Chondrocyte (in vitro differentiated cells): ENCODE measurements around the gene MRPL23. TPM values are rescaled to one million over a fixed set of nuclear protein-coding genes. Genes with fewer than 3 reads are reported as not detected.

Experiments
- DNase-seq: peaks from one replicate; pipeline ENCODE4 v3.0.0; 2021; ENCODE audit warnings: mixed read lengths, low spot score
- H3K27ac Mint-ChIP-seq: one replicate; pipeline ENCODE4 v1.8.0; 2021; ENCODE audit warnings: mild to moderate bottlenecking, moderate library complexity, mixed read lengths; ENCODE audit not compliant: unreplicated experiment
- H3K27me3 Mint-ChIP-seq: 2 replicates; pipeline ENCODE4 v1.8.0; 2021; ENCODE audit warnings: low read depth, mixed read lengths
- H3K36me3 Mint-ChIP-seq: 2 replicates; pipeline ENCODE4 v1.8.0; 2021; ENCODE audit warnings: low read depth, mixed read lengths
- H3K4me1 Mint-ChIP-seq: 2 replicates; pipeline ENCODE4 v1.8.0; 2021; ENCODE audit warnings: low read depth, mild to moderate bottlenecking, mixed read lengths
- H3K4me3 Mint-ChIP-seq: one replicate; pipeline ENCODE4 v1.8.0; 2021; ENCODE audit warnings: mild to moderate bottlenecking, moderate library complexity, mixed read lengths; ENCODE audit not compliant: unreplicated experiment
- H3K9me3 Mint-ChIP-seq: 2 replicates; pipeline ENCODE4 v1.8.0; 2021; ENCODE audit warnings: low read depth, mixed read lengths
- total RNA-seq: library from RNA; stranded (reverse); gene quantifications from 3 replicates; pipeline ENCODE4 v1.2.1, GENCODE V29; 2021
- TF ChIP-seq, protein P1 (sequence below): fragments of 200-600 bp; sonication (generic); IDR thresholded peaks from 2 replicates; pipeline ENCODE4 v1.5.0; 2021; ENCODE audit warnings: antibody characterized with exemption, mild to moderate bottlenecking, moderate library complexity

MRPL23 gene
- total RNA-seq, 1 donor from 2014 or later = 22.8 TPM

DNA sequence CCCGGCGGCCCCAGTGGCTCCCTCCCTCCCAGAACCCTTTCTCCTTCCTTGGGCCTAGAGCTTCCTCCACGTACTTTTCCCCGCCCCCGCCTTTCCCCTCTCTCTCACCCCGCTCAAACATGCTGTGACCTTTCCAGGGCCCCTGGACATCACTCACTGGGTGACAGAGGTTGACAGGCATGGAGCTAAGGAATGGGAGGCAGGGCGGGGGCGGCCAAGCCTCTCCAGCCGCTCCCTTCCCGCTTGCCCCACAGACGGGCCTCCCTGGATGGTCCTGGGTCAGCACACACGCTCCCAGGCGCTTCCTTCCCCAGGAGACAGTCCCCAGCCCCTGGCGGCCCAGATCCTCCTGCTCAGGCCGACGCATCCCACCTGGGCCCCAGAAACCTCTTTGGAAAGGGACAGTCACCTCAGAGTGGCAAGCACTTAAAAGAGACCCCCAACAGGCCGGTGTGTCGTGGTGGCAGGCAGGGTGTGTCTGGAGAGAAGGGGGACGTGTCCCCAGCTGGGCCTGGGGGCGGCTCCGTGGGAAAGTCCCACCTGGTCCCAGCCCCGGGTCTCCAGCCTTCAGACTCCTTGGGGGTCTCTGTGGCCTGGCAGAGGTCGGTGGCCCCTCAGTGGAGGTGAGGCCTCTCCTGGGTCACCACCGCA, 41.7 kb downstream of the MRPL23 start:
- no peaks in the 10 kb centered on the region for H3K9me3 Mint-ChIP-seq
- H3K27ac Mint-ChIP-seq = no peak overlapping the region
- no peak overlapping the region for H3K4me3 Mint-ChIP-seq
- DNase-seq = peak; percentile 20
- TF ChIP-seq, protein P1, sequence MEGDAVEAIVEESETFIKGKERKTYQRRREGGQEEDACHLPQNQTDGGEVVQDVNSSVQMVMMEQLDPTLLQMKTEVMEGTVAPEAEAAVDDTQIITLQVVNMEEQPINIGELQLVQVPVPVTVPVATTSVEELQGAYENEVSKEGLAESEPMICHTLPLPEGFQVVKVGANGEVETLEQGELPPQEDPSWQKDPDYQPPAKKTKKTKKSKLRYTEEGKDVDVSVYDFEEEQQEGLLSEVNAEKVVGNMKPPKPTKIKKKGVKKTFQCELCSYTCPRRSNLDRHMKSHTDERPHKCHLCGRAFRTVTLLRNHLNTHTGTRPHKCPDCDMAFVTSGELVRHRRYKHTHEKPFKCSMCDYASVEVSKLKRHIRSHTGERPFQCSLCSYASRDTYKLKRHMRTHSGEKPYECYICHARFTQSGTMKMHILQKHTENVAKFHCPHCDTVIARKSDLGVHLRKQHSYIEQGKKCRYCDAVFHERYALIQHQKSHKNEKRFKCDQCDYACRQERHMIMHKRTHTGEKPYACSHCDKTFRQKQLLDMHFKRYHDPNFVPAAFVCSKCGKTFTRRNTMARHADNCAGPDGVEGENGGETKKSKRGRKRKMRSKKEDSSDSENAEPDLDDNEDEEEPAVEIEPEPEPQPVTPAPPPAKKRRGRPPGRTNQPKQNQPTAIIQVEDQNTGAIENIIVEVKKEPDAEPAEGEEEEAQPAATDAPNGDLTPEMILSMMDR = no peak
- no peaks in the 10 kb centered on the region for H3K4me1 Mint-ChIP-seq
- no peaks in the 10 kb centered on the region for H3K36me3 Mint-ChIP-seq
- no peaks in the 10 kb centered on the region for H3K27me3 Mint-ChIP-seq

DNA sequence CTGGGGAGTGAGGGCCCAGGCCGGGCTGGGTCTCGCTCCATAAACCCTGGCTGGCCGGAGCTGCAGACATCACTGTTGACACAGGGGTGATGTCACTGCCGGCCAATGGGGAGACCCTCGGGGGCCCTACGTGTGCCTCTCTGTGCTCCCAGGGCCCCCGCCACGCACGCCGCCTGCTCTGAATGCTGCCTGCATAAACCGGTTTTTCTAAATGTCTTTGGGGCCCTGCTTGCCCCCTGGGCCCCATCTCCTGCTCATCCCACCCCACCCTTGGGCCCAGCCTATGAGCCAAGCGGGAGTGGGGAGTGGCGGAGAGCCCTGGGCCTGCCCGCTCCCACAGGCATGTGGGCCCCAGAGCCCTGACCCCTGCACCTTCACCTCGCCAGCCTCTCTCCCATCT, 42.8 kb downstream of the MRPL23 start:
- TF ChIP-seq, protein P1 = no peak
- H3K9me3 Mint-ChIP-seq = no peaks in the 10 kb centered on the region
- no peaks in the 10 kb centered on the region for H3K27me3 Mint-ChIP-seq
- no peaks in the 10 kb centered on the region for H3K36me3 Mint-ChIP-seq
- H3K4me1 Mint-ChIP-seq = no peaks in the 10 kb centered on the region
- no peak overlapping the region for H3K27ac Mint-ChIP-seq
- no peak for DNase-seq
- H3K4me3 Mint-ChIP-seq = no peak overlapping the region

- H3K4me3 Mint-ChIP-seq = no peak overlapping the region
- TF ChIP-seq, protein P1 = no peak
- no peak overlapping the region for H3K27ac Mint-ChIP-seq
- DNase-seq = no peak
- no peaks in the 10 kb centered on the region for H3K27me3 Mint-ChIP-seq
- H3K4me1 Mint-ChIP-seq = no peaks in the 10 kb centered on the region
- no peaks in the 10 kb centered on the region for H3K36me3 Mint-ChIP-seq
- H3K9me3 Mint-ChIP-seq = no peaks in the 10 kb centered on the region
Measured at GRCh38 chr11:1990872-1991578, 43.9 kb downstream of the MRPL23 start.

DNA sequence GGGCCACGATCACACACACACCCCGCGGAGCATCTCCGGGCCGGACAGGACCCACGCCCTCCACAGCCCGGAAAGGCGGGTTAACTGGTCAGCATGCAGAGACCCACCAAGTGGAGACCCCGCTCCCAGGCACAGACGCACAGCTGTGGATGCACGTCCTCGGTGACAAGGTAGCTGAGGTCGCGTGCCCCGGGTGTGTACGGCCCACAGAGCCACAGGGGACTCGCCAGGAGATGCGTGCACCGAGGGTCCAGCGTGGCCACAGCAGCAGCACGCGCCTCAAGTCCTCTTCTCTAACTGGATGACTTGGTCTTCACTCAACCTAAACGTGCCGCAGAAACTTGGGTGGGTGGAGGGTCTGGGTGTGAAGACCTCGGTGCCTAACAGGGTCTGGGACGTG, 45.0 kb downstream of the MRPL23 start:
- H3K4me3 Mint-ChIP-seq = no peak overlapping the region
- no peaks in the 10 kb centered on the region for H3K36me3 Mint-ChIP-seq
- H3K27me3 Mint-ChIP-seq = no peaks in the 10 kb centered on the region
- no peak overlapping the region for H3K27ac Mint-ChIP-seq
- no peaks in the 10 kb centered on the region for H3K9me3 Mint-ChIP-seq
- no peak for DNase-seq
- TF ChIP-seq, protein P1 = no peak
- no peaks in the 10 kb centered on the region for H3K4me1 Mint-ChIP-seq

GRCh38 chr11:1994121-1994520, 47.0 kb downstream of the MRPL23 start:
- Mint-ChIP-seq H3K36me3 (no peaks in the 10 kb centered on the region), H3K27ac (no peak overlapping the region), H3K4me1 (no peaks in the 10 kb centered on the region), H3K9me3 (no peaks in the 10 kb centered on the region), H3K4me3 (no peak overlapping the region), H3K27me3 (no peaks in the 10 kb centered on the region)
- no peak for DNase-seq
- TF ChIP-seq, protein P1 = no peak
